Hematopoietic multipotent progenitor cell treated with erythropoietin and hydrocortisone succinate and interleukin-3 and kit ligand, for 4 days (in vitro differentiated cells): ENCODE data around the gene FKTN.
A peak's percentile ranks its signal among the peaks of the same experiment; 100 is the strongest.

Source experiments
- DNase-seq: peaks from one replicate; pipeline ENCODE4 v3.0.0-alpha.2; 2015

The FKTN gene

GRCh38 chr9:105633411-105633810 is 75.5 kb downstream of the FKTN start:
- DNase-seq, result no peak

- DNase-seq, result no peak
Measured at GRCh38 chr9:105636331-105636730, 78.4 kb downstream of the FKTN start.

GRCh38 chr9:105637787-105638395 is 80.0 kb downstream of the FKTN start:
- peak; percentile 22 for DNase-seq

GRCh38 chr9:105639936-105640335 is 82.0 kb downstream of the FKTN start:
- no peak for DNase-seq

GRCh38 chr9:105643795-105644194 is 85.9 kb downstream of the FKTN start:
- DNase-seq, result no peak

- no peak for DNase-seq
Measured at GRCh38 chr9:105646879-105647594, 89.1 kb downstream of the FKTN start.

- DNase-seq, result peak; percentile 33
Measured at GRCh38 chr9:105647595-105648349, 89.8 kb downstream of the FKTN start.

GRCh38 chr9:105651806-105652205 is 93.9 kb downstream of the FKTN start:
- DNase-seq, result no peak

GRCh38 chr9:105656131-105656921 is 98.4 kb downstream of the FKTN start:
- DNase-seq, result peak; percentile 62

GRCh38 chr9:105658351-105658750 is 100.4 kb downstream of the FKTN start:
- DNase-seq, result no peak

GRCh38 chr9:105661011-105661410 is 103.1 kb downstream of the FKTN start:
- no peak for DNase-seq

- DNase-seq, result no peak
Measured at GRCh38 chr9:105662184-105663104, 104.5 kb downstream of the FKTN start, which contains the start of gene TAL2. Gene TAL2, plus strand, starts transcription at chr9:105662457. Its CDS starts 40 bp downstream, at chr9:105662497.

GRCh38 chr9:105663914-105664313 is 106.0 kb downstream of the FKTN start:
- DNase-seq, result no peak

GRCh38 chr9:105667867-105668266 is 109.9 kb downstream of the FKTN start:
- no peak for DNase-seq

- no peak for DNase-seq
Measured at GRCh38 chr9:105670315-105670714, 112.4 kb downstream of the FKTN start.

- DNase-seq, result no peak
Measured at GRCh38 chr9:105670775-105671174, 112.8 kb downstream of the FKTN start.

- DNase-seq, result peak; percentile 75
Measured at GRCh38 chr9:105672711-105673234, 114.8 kb downstream of the FKTN start.

GRCh38 chr9:105673850-105674387 is 116.0 kb downstream of the FKTN start:
- no peak for DNase-seq

- DNase-seq, result no peak
Measured at GRCh38 chr9:105676351-105676923, 118.5 kb downstream of the FKTN start.

GRCh38 chr9:105678163-105678562 is 120.2 kb downstream of the FKTN start:
- no peak for DNase-seq

GRCh38 chr9:105678781-105679180 is 120.8 kb downstream of the FKTN start:
- no peak for DNase-seq
